Amygdala (tissue), 56 donors: ENCODE results near the gene CCL21.

Source experiments
- DNase-seq, 56 donors: peaks; one replicate each; lab custom pipeline; 2025; lab: John Stamatoyannopoulos, UW

The CCL21 gene

DNA sequence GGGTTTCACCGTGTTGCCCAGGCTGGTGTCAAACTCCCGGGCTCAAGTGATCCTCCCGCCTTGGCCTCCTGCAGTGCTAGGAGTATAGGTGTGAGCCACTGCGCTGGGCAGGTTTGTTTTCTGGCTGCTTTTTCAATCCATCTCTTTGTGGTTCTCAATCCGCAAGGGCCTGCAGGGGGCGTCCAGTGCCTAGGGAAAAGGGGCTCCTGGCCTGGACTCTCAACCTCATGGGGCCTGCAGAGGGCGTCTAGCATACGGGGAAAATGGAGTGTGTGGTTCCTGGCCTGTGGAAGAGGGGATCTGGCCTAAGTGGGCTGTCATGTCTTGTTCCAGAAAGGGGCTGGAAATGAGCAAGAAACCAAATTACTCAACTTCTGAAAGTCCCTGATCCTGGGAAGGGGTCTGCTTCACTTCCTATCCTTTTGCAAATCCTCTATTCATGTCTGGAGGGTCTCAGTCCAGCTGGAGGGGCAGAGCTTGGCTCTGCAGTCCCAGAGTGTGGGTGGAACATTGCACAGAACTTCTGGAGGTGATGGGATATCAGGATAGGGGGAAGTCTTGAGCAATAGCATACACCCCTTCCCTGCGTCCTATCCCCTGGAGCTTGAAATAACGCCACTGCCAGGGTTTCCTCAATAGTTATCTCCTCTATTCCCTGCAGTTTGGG lies 34.8 kb downstream of the CCL21 start:
- peak in 23 of 56 donors; percentile 1 to 53 (median 12) for DNase-seq

DNA sequence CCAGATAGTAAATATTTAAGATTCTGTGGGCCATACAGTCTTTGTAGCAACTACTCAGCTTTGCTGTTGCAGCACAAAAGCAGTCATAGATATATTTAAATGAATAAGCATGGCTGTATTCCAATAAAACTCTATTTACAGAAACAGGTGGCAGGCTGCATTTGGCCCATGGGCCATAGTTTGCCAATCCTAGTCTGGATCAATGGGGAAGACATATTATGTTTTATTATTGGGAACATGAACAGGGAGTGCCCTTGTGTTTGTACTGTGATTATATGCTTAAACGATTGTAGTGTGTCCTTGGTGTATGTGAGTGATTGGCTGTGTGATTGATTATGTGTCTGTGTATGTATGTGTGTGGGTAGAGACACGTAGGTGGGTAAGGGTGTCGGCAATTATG lies 35.5 kb downstream of the CCL21 start:
- no peak for DNase-seq

DNA sequence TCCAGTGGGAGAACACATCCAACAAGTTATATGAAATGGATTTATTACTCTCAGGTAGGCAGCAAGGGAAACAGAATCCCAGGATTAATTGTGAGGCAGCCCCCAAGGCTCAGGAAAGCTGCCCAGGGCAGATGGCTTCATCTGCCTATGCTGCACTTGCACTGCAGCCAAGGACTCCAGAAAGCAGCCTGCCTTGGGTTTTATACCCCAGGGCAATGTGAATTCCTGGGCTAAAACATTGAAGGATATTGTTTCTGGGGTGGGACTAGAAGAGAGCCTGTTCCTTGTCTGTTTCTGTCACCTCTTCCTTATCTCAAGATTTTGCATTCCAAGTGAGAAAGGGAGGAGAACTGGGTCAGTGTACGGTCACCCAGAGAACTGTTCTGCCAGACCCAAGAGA lies 38.6 kb downstream of the CCL21 start:
- no peak for DNase-seq

DNA sequence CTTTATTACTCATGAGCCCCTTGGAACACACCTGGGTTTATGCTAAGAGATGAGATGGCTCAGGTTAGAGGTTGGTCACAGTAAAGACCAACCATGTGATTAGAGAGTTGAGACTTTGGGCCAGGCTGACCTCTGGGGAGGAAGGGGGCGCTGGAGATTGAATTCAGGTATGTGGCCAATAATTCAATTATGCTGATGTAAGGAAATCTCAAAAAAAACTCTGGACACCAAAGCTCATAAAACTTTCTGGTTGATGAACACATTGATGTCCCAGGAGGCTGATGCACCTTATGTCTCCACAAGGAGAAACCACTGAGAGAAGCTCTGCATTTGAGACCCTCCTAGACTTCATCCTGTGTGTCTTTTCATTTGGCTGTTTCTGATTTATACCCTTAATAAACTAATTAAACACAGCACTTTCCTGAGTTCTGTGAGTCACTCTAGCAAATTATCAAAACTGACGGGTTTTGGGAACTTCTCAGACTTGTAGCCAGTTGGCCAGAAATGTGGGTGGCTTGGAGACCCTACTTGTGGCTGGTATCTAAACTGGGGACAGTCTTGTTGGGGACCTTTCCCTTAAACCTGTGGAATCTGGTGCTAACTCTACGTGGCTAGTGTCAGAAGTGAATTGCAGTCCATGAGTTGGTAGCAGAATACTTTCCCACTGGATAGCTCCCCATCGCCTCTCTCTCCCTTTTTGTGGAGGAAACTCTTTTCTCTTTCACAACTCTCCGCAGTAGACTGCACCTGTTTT lies 40.0 kb downstream of the CCL21 start:
- no peak for DNase-seq

DNA sequence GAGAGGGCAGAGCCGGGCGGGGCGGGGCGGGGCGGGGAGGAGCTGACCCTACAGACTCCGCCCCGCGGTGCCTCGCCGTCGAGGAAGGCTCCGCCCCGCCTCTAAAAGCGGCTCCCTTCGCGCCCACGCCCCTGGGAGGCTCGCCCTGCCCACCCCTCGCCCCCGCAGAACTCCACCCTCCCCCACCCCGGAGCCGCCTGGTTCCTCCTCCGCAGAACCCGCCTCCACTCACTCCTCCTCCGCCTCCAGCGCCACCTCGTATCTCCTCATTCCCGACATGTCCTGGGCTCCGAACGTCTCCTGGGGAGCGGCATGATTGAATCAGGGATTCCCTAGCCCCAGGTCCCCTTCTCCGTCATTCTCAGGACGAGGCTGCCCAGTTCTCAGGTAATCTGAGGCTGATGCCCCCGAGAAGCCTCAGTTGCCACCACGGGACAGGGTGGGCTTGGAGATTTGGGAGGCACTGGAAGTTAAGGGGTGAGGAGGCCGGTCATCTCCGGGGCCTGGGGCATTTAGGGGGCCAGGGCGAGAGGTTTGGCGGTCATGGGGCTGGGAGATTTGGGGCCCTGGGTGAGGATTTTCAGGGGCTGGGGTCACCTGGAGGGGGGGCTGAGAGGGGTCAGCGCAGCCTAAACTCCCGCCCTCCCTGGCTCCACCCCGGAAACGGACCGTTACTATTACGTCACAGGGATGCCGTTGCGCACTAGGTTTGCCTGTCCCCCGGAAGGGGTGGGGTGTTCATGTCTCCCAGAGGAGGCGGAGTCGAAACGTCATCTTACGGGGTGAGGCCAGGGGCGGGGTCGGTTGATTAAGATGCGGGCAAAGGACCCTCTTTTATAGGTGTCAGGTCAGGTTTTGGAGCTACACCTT lies 44.3 kb downstream of the CCL21 start:
- DNase-seq: peak in 55 of 56 donors; percentile 52 to 97 (median 89)

DNA sequence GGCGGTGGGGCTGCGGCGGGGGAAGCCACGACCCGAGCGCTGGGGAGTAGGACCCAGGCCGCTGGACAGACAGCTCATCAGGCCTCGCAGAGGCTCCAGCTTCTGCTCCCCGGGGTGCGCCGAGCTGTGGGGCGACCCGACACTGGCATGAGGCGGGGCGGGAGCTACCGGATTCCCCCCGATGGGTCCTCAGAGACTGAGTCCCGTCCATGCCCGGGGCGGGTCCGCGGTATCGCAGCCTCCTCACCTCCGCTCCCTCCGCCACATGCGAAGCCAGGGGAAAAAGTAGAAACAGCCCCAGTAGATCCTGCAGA lies 44.9 kb downstream of the CCL21 start:
- peak in 1 of 56 donors; percentile 52 for DNase-seq

DNA sequence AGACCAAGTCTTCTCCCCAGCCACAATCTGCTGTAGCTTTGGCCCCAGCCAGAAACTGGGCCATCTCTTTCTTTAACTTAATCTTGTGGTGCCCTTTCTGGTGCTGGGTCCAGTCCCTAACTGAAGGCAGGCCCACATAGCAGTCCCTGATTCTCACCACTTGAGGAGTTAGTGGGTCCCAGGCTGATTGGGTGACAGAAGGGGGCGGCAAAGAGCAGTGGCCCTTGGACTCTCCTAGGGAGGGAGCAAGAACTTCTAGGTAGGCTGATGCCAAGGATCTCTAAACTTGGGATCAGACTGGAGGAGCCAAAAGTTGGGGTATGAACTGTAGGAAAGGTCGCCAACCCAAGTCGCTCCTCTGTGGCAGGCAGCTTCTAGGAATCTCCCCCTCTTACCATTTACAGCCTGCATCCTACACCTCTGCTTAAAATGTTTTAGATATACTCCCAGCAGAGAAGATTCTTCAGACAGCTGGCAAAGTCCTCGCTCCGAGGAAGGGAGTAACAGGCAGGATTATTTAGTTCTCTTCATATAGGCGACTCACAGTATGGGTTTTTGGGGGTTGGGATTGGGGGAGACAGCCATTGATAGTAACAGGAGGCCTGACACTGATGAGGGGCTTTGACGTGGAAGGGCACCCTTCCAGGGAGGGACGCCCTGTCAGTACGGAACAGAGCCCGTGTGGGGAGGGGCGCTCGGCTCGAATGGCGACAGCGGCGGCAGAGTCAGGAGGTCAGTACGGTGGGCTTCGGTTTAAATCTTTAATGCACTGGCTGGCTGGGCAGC lies 45.5 kb downstream of the CCL21 start:
- peak in 50 of 56 donors; percentile 6 to 85 (median 48) for DNase-seq

DNA sequence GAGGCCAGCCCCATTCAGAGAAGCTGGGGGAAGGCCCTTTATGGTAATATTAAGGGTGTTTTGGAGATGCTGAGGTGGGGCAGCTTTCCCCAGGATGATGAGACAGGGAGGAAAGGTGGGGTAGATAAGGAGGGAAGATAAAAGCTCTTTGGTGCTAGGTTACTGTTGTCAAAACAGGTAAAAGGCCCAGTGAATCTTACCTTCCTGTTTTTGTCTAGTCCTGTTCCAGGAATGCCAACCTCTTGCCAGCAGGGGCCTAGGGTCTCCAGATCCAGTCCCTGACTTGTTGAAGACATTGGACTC lies 46.7 kb downstream of the CCL21 start:
- DNase-seq: no peak

DNA sequence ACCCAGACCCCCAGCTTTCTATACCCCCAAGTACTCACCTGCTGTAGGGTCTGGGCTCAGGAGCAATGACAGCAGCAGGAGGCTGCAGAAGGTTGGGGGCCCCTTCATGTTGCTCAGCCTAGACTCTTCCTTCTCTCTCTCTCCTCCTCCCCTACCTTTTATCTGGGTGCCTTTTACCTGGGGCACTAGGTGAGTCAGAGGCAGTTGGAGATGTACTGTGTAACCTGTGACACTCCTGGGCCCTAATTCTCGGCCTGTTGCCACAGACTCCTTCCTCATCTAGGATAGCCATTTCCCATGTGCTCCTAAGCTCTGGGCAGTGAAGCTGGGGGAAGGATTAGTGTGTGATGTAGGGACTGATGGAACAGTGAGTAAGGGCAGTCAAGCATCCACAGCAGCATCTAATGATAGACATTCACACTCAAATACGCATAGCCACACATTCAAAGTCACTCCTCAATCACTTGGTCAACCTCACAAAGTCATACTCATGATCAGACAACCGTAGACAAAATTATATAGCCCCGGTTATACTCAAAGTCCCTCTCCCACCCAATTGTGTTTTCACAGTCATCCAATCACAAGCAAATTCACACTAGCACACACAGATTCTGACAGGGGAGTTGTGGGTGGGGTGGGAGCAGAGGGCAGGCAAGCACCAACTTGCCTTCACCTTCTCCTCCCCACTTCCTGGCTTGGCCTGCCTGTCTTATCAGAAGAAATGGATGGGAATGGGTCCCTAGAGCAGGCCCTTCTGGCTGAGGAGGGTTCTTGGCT lies 47.2 kb downstream of the CCL21 start, which contains the start of gene CCL27:
Gene CCL27 (minus strand): TSS at position 132 of the 777 bp plus-strand sequence. CDS start 24 bp downstream, at position 108.
- no peak for DNase-seq

DNA sequence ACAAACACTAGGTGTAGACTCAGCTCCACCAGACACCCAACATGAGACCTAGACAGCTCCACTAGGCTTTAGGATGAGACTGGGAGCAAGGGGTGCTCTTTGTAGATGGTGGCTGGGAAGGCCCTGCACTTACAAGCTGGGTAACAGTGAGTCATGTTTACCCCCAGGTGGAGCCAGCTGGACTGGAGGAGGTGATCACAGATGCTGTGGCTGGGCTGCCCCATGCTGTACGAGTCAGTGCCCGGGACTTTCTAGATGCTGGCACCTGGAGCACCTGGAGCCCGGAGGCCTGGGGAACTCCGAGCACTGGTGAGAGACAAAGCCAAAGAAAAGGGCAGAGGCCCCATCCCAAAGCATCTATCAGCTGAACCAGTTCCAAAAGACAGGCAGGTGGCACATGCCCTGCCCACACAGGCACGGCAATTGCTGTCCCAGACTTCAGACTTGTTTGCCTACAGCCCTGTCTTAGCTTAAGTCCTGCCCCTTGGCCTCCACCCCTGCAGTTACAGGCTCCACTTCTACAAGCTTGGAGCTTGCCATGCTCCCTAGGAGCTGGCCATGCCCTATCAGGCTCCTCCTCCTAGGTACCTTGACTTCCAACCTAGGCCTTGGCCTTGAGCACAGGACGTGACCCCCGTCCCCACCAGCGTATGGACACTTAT lies 50.2 kb downstream of the CCL21 start:
- DNase-seq: no peak
